K562 (cell line): Measurements from ENCODE around the gene HEXD. TPM values are rescaled to one million over a fixed set of nuclear protein-coding genes. Genes with fewer than 3 reads are reported as not detected.

ENCODE experiments used
- ATAC-seq: fragments of 200-7000 bp; cut with Tn5 transposase; 3 replicates; pipeline ENCODE4 v1.9.1; 2020; ENCODE audit warnings: moderate library complexity
- BruUV-seq: library from RNA; stranded (reverse); fragments of 400-500 nt; replicated peaks from 2 replicates; lab custom pipeline; 2021; lab: Mats Ljungman, UMichigan
- CTCF ChIA-PET: fragments of 300-600 bp; formaldehyde crosslinking; extraction: SDS; loops from one replicate; lab custom pipeline; 2021; ENCODE audit warnings: low intra/inter-chr PET ratio; lab: Yijun Ruan, JAX
- POLR2A ChIA-PET: fragments of 300-600, 350-650 bp; sonication (Branson Sonifier 250); formaldehyde crosslinking; extraction: SDS; loops from one replicate; lab custom pipeline; 2021; ENCODE audit warnings: antibody characterized with exemption, inconsistent platforms; lab: Yijun Ruan, JAX
- DNase-seq, 4 experiments: peaks; one replicate each; pipeline versions ENCODE4 v3.0.0 to v3.0.0-alpha.2; 2011 to 2018; ENCODE audit warnings: low spot score in 3 of 4, mixed read lengths in 3 of 4; ENCODE audit errors: extremely low read depth in 1 of 4
- FAIRE-seq: peaks from 2 replicates; lab custom pipeline; 2011; peaks lifted over from hg19 to GRCh38; lab: Jason Lieb, UNC
- H2AFZ ChIP-seq: 2 replicates; pipeline ENCODE4 v1.6.0; 2011; ENCODE audit warnings: low read depth, low read length, control low read depth, inconsistent platforms
- H3K27ac ChIP-seq: fragments of 200-600 bp; 3 replicates; pipeline ENCODE4 v1.8.0; 2011; ENCODE audit warnings: low read depth, mild to moderate bottlenecking, control low read depth, inconsistent platforms, low read length, moderate library complexity, mixed read lengths; ENCODE audit errors: extremely low read depth
- H3K27me3 ChIP-seq, 2 experiments: fragments of 300-600 bp in 1 of 2; 2 replicates in 1 of 2; 3 replicates in 1 of 2; pipeline versions ENCODE4 v1.6.0 to v1.8.0; 2011; ENCODE audit warnings: inconsistent platforms in 2 of 2, low read length in 2 of 2, mild to moderate bottlenecking in 1 of 2, mixed read lengths in 1 of 2, moderate library complexity in 1 of 2; ENCODE audit not compliant: control insufficient read depth in 2 of 2, insufficient read depth in 2 of 2
- H3K36me3 ChIP-seq: fragments of 300-600 bp; 3 replicates; pipeline ENCODE4 v1.8.0; 2011; ENCODE audit warnings: mild to moderate bottlenecking, low read length, inconsistent platforms; ENCODE audit not compliant: control insufficient read depth, insufficient read depth
- H3K4me1 ChIP-seq, 2 experiments: fragments of 200-600 bp in 1 of 2; replicated peaks in 1 of 2; 2 replicates in 1 of 2; 3 replicates in 1 of 2; pipeline versions ENCODE4 v1.5.1 to v1.8.0; 2011; ENCODE audit warnings: inconsistent platforms in 2 of 2, low read length in 2 of 2, mild to moderate bottlenecking in 1 of 2, mixed read lengths in 1 of 2, moderate library complexity in 1 of 2; ENCODE audit not compliant: control insufficient read depth in 2 of 2, insufficient read depth in 2 of 2
- H3K4me2 ChIP-seq: 2 replicates; pipeline ENCODE4 v1.6.1; 2011; ENCODE audit warnings: low read length, control low read depth, inconsistent platforms, mixed read lengths; ENCODE audit not compliant: insufficient read depth
- H3K4me3 ChIP-seq: fragments of 200-600 bp; sonication (generic), shearing (Covaris generic); 2 replicates; pipeline ENCODE4 v1.5.1; 2016; ENCODE audit warnings: control low read depth, inconsistent platforms
- H3K79me2 ChIP-seq: fragments of 200-600 bp; 3 replicates; pipeline ENCODE4 v1.8.0; 2011; ENCODE audit warnings: low read length, inconsistent platforms; ENCODE audit not compliant: control insufficient read depth, insufficient read depth
- H3K9ac ChIP-seq, 2 experiments: 2 replicates each; pipeline versions ENCODE4 v1.6.0 to v1.6.1; 2011; ENCODE audit warnings: low read depth in 2 of 2, low read length in 2 of 2, control low read depth in 1 of 2, inconsistent platforms in 1 of 2, mild to moderate bottlenecking in 1 of 2, mixed read lengths in 1 of 2; ENCODE audit not compliant: insufficient read depth in 1 of 2
- H3K9me1 ChIP-seq: one replicate; pipeline ENCODE4 v1.6.0; 2011; ENCODE audit warnings: inconsistent platforms, mild to moderate bottlenecking, low read length, moderate library complexity; ENCODE audit not compliant: control insufficient read depth, insufficient read depth
- H3K9me3 ChIP-seq: replicated peaks from 2 replicates; pipeline ENCODE4 v1.5.1; 2011; ENCODE audit warnings: low read depth, low read length, inconsistent platforms; ENCODE audit not compliant: control insufficient read depth, insufficient read depth
- H4K20me1 ChIP-seq: replicated peaks from 2 replicates; pipeline ENCODE4 v1.6.1; 2011; ENCODE audit warnings: low read length, inconsistent platforms, mixed read lengths; ENCODE audit not compliant: control insufficient read depth, insufficient read depth
- ATF7 ChIP-seq: fragments of 450-650 bp; IDR thresholded peaks from 2 replicates; pipeline ENCODE4 v1.7.1; 2014; ENCODE audit warnings: mild to moderate bottlenecking, moderate library complexity
- CXXC5 ChIP-seq: fragments of 250-450 bp; sonication (Bioruptor Pico); IDR thresholded peaks from 2 replicates; pipeline ENCODE4 v1.8.0; 2022; ENCODE audit warnings: inconsistent platforms, mild to moderate bottlenecking, moderate library complexity
- ELF4 ChIP-seq: fragments of 450-650 bp; formaldehyde crosslinking; IDR thresholded peaks from 2 replicates; pipeline ENCODE4 v1.4.0; 2022; ENCODE audit warnings: missing genetic modification characterization
- IRF2 ChIP-seq: sonication (generic); formaldehyde crosslinking; IDR thresholded peaks from 2 replicates; pipeline ENCODE4 v1.8.1; 2022; ENCODE audit warnings: mild to moderate bottlenecking, missing genetic modification reagents
- NR2C1 ChIP-seq, 2 experiments: fragments of 450-650 bp; IDR thresholded peaks; 2 replicates each; pipeline ENCODE4 v1.6.1; 2017; ENCODE audit warnings: mild to moderate bottlenecking in 2 of 2, antibody characterized with exemption in 1 of 2, inconsistent platforms in 1 of 2, missing compliant biosample characterization in 1 of 2, missing genetic modification characterization in 1 of 2
- POLR2G ChIP-seq: fragments of 200-400 bp; formaldehyde crosslinking; IDR thresholded peaks from 2 replicates; pipeline ENCODE4 v1.6.1; 2017; ENCODE audit warnings: low read depth, mild to moderate bottlenecking, antibody characterized with exemption, low read length, moderate library complexity
- POLR2H ChIP-seq: IDR thresholded peaks from 2 replicates; pipeline ENCODE4 v1.6.1; 2016; ENCODE audit warnings: missing genetic modification characterization, low read depth, mild to moderate bottlenecking, control low read depth, missing compliant biosample characterization, moderate library complexity
- RBFOX2 ChIP-seq: fragments of 200-400 bp; formaldehyde crosslinking; IDR thresholded peaks from 2 replicates; pipeline ENCODE4 v1.6.1; 2017; ENCODE audit warnings: low read depth, mild to moderate bottlenecking, low read length, moderate library complexity
- SETDB1 ChIP-seq: IDR thresholded peaks from one replicate; pipeline ENCODE4 v1.6.1; 2012; ENCODE audit warnings: low read length, control low read depth, inconsistent platforms
- SNIP1 ChIP-seq: fragments of 450-650 bp; IDR thresholded peaks from 2 replicates; pipeline ENCODE4 v1.7.1; 2017; ENCODE audit warnings: low read depth, mild to moderate bottlenecking
- WGBS: fragments of 100-300 bp; shearing (Covaris generic); methylation state at CpG from one replicate; pipeline ENCODE4 v1.1.6; 2016; ENCODE audit warnings: low coverage, mixed read lengths; ENCODE audit not compliant: insufficient coverage; ENCODE audit errors: missing lambda C conversion rate; 5-methylcytosine and 5-hydroxymethylcytosine counted together
- in situ Hi-C: fragments of 300-500 bp; cut with MboI; formaldehyde crosslinking; loops from 4 replicates; pipeline ENCODE4 v1.15.0; 2018; ENCODE audit warnings: inconsistent platforms, mixed read lengths
- intact Hi-C: fragments of 100-400 bp; cut with micrococcal nuclease; formaldehyde crosslinking; loops from 2 replicates; pipeline ENCODE4 v1.14.2; 2022
- polyA plus RNA-seq, 8 experiments: library from polyadenylated mRNA; depleted of rRNA in 4 of 8; stranded (reverse) in 5 of 8; unstranded in 3 of 8; fragments of >200 nt; fragmentation: Nextera tagmentation in 2 of 8; fragmentation: Illumina TruSeq in 1 of 8; extraction: Ambion mirVana in 2 of 8; extraction: Trizol in 1 of 8; gene quantifications; 2 replicates each; pipeline versions ENCODE4 v1.2.1 to v1.2.3, GENCODE V29; 2011 to 2014; ENCODE audit warnings: inconsistent platforms in 1 of 8, missing spikeins in 1 of 8
- total RNA-seq, 7 experiments: library from RNA; depleted of rRNA in 6 of 7; stranded (reverse); fragments of >200 nt in 6 of 7; fragmentation: Illumina TruSeq in 2 of 7; extraction: Trizol in 2 of 7; gene quantifications; 2 replicates each; pipeline versions ENCODE4 v1.2.1 to v1.2.3, GENCODE V29; 2011 to 2021; ENCODE audit warnings: low replicate concordance in 1 of 7
- TF ChIP-seq, protein P1 (sequence below): fragments of 250-450 bp; sonication (Bioruptor Pico); IDR thresholded peaks from 2 replicates; pipeline ENCODE4 v1.5.0; 2020; ENCODE audit warnings: mild to moderate bottlenecking

The HEXD gene
- total and polyA plus RNA-seq, 9 of the 15 experiments (the other 6 are each of a cell fraction or from before 2014, with no cell fraction given): 1.0 to 25.3 (median 10.0) TPM

- no peak for FAIRE-seq
Observed at GRCh38 chr17:82463391-82463790, 45.2 kb downstream of the HEXD start.

More at GRCh38 chr17:82463391-82463790, 45.2 kb downstream of the HEXD start:
- no peak overlapping the region; the same call in 2 of the 3 replicates for H3K27ac ChIP-seq
- no peak overlapping the region for H3K4me3 ChIP-seq
- peak overlapping the region in 1 of 2 experiments; percentile 85; a peak in 2 of 4 replicates for H3K9ac ChIP-seq
- H2AFZ ChIP-seq: no peak overlapping the region
- intact Hi-C loops (no loop called here), in situ Hi-C loops (no loop called here)
- ChIA-PET CTCF (no interaction called here), POLR2A (interaction anchor here (0.6 to 1.0 kb wide), 2 partner anchors 8 to 119 kb away, joined by 3 to 5 read pairs; no protein-coding TSS in a partner anchor)
- BruUV-seq: no TSS peak
- peaks cover 6% of the 10 kb centered on the region for H3K9me1 ChIP-seq
- no peaks in the 10 kb centered on the region for H4K20me1 ChIP-seq
- DNase-seq (peak in 1 of 4 experiments; percentile 19), ATAC-seq (no peak)
- no peaks in the 10 kb centered on the region for H3K9me3 ChIP-seq
- peaks cover 87% of the 10 kb centered on the region for H3K79me2 ChIP-seq
- 79% methylated on average over 6 of the region's 6 CpGs for WGBS
- H3K27me3 ChIP-seq: no peaks in the 10 kb centered on the region; a peak in 1 of 5 replicates
- peaks cover 83% of the 10 kb centered on the region for H3K36me3 ChIP-seq
- TF ChIP-seq RBFOX2 (0 out of 2 replicates have a peak, but pooled peaks have one; percentile 22), POLR2G (peak; percentile 41; the same call in 1 of the 2 replicates), POLR2H (tag) (no peak), IRF2 (CRISPR knock-in tag) (0 out of 2 replicates have a peak, but pooled peaks have one; percentile 29), SNIP1 (no peak), ELF4 (no peak), SETDB1 (no peak), NR2C1 (IDR thresholded peaks at IDR 0.05) (no peak), NR2C1 (tag; IDR thresholded peaks at IDR 0.05) (no peak), CXXC5 (CRISPR knock-in tag) (no peak), ATF7 (no peak)
- TF ChIP-seq, protein P1, sequence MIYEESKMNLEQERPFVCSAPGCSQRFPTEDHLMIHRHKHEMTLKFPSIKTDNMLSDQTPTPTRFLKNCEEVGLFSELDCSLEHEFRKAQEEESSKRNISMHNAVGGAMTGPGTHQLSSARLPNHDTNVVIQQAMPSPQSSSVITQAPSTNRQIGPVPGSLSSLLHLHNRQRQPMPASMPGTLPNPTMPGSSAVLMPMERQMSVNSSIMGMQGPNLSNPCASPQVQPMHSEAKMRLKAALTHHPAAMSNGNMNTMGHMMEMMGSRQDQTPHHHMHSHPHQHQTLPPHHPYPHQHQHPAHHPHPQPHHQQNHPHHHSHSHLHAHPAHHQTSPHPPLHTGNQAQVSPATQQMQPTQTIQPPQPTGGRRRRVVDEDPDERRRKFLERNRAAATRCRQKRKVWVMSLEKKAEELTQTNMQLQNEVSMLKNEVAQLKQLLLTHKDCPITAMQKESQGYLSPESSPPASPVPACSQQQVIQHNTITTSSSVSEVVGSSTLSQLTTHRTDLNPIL (CRISPR knock-in tag): no peak
- no peak overlapping the region; the same call in 1 of the 2 replicates for H3K4me2 ChIP-seq
- H3K4me1 ChIP-seq: peaks cover 49 to 60% of the 10 kb centered on the region in 2 experiments
